NCI-H2196 (cell line): ENCODE results near the gene SNTN.

Experiments used
- DNase-seq: peaks from one replicate; lab custom pipeline; 2025; ENCODE audit not compliant: unreplicated experiment; lab: John Stamatoyannopoulos, UW

Gene SNTN

GRCh38 chr3:63673111-63673510, 20.6 kb downstream of the SNTN start:
- DNase-seq = no peak

DNA sequence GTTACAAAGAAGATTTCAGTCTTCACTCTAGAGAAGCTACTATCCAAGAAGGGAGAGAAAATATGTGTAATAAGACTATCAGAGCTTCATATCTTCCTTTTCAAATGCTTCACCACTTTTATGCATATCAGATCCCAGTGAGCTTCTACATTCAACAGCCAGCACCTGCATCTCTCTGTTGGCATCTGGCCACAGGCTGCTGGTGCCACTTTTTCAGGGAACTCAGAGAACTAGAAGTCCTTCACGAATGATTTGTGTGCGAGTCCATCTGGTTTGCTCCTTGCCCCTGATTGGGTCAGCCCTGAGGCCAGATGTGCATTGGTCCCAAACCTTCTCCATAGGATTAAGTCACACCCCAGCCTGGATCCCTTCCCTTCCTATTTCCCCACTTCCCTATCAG, 22.1 kb downstream of the SNTN start:
- DNase-seq = no peak

DNA sequence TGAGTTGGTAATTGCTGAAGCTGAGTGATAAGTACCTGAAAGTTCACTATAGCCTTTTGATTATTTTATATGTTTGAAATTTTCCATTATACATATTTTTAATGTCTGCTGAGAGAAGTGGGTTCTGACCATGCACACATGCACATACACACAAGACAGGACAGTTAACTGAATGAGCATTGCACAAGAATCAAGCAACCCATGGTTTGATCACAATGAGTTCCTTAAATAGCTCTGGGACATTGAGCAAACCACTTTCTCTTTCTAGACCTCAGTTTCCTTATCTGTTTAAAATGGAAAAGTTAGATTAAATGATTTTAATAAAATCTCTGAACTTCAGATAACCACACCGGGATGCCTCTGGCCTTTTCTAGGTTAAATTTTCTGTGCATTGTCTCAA, 26.7 kb downstream of the SNTN start:
- DNase-seq = no peak

DNA sequence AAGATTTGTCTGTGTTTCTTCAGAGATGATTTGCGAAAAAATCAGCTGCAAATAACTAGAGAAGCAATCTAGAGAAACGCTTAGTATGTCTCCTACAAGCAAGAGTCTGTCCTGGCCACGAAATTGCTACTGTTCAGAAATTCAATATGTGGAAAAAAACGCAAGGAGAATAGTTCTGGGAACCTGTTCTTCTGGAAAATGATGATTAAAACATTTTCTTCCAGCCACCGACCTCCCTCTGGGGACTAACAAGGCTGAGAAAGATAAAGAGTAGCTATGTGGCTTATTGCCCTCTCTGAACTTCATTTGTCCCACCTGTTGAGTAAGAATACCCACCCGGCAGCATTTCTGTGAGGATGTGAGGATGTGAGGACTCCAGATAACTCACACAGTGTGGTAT, 31.6 kb downstream of the SNTN start:
- no peak for DNase-seq

GRCh38 chr3:63685340-63685739, 32.9 kb downstream of the SNTN start:
- no peak for DNase-seq

- DNase-seq = no peak
These were observed 35.1 kb downstream of the SNTN start for GRCh38 chr3:63687278-63688225.

GRCh38 chr3:63689285-63689684, 36.8 kb downstream of the SNTN start:
- no peak for DNase-seq

GRCh38 chr3:63693351-63693750, 40.9 kb downstream of the SNTN start:
- DNase-seq = no peak

DNA sequence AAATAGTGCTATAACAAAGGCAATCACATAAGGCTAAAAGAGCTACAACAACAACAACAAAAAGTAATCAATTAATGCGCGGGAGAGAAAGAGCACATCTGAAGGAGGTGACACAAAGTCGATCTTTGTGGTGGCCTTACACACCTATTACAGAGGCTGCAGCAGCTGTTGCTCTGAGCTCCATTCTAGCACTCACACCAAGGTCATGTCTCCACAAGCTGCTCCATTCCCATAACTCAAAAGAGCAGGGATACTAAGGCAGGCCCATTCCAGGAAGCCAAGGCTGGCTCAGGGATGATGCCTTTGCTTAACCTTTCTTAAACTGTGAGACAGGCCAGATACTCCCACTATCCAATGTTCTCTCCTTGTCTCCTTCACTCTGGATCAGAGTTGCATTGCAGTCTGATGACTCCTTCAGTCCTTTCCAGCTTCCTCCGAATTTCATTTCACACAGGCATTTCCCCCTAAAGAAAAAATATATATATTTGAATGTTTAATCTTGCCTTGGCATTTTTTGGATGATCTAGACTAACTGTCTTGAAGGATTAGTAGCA, 52.7 kb downstream of the SNTN start:
- no peak for DNase-seq

GRCh38 chr3:63706321-63707085, 54.0 kb downstream of the SNTN start:
- no peak for DNase-seq

DNA sequence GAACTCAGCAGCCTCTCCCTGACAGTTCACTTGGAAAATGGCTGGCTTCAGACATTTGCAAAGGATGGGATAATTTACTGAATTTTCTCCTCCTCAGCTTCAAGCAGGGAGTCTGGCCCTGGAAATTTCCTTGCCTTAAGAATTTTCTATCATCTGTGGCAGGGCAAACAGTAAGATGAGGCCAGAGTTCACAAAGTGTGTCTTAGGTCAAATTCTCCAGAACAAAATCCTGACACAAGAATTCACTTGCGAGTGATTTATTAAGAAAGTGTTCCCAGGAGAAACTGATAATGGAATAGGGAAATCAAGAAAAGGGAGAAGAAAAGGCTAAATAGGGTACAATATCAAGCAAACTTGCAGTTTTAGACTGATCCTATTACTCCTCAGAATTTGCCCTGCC, 55.3 kb downstream of the SNTN start:
- no peak for DNase-seq

- DNase-seq = no peak
These were observed 57.1 kb downstream of the SNTN start for GRCh38 chr3:63709576-63709975.
